GM23248 (cell line): ENCODE data around the gene RGMA. TPM values are rescaled to one million over a fixed set of nuclear protein-coding genes. Genes with fewer than 3 reads are reported as not detected.

Source experiments
- DNase-seq: peaks from one replicate; pipeline ENCODE4 v3.0.0-alpha.2; 2015
- H2AFZ ChIP-seq: fragments of 200-600 bp; sonication (generic); 2 replicates; pipeline ENCODE4 v1.6.1; 2016; ENCODE audit warnings: antibody characterized with exemption
- H3F3A ChIP-seq: fragments of 200-600 bp; sonication (generic); 2 replicates; pipeline ENCODE4 v1.6.1; 2016; ENCODE audit warnings: mild to moderate bottlenecking, antibody characterized with exemption, mixed run types; ENCODE audit not compliant: insufficient read depth
- H3K27ac ChIP-seq: fragments of 200-600 bp; sonication (generic); 2 replicates; pipeline ENCODE4 v1.5.1; 2016; ENCODE audit warnings: mild to moderate bottlenecking
- H3K27me3 ChIP-seq: fragments of 200-600 bp; sonication (generic); replicated peaks from 2 replicates; pipeline ENCODE4 v1.6.1; 2016; ENCODE audit warnings: mild to moderate bottlenecking; ENCODE audit not compliant: insufficient read depth
- H3K36me3 ChIP-seq: fragments of 200-600 bp; sonication (generic); 2 replicates; pipeline ENCODE4 v1.6.1; 2016; ENCODE audit warnings: low read depth, mild to moderate bottlenecking
- H3K4me1 ChIP-seq: fragments of 200-600 bp; sonication (generic); 2 replicates; pipeline ENCODE4 v1.6.1; 2016; ENCODE audit warnings: mild to moderate bottlenecking; ENCODE audit not compliant: insufficient read depth
- H3K4me2 ChIP-seq: fragments of 200-600 bp; sonication (generic); one replicate; pipeline ENCODE4 v1.6.1; 2016; ENCODE audit warnings: mild to moderate bottlenecking; ENCODE audit not compliant: unreplicated experiment
- H3K4me3 ChIP-seq: fragments of 200-600 bp; sonication (generic); 2 replicates; pipeline ENCODE4 v1.5.1; 2016; ENCODE audit warnings: mild to moderate bottlenecking
- H3K79me2 ChIP-seq: fragments of 200-600 bp; sonication (generic); 2 replicates; pipeline ENCODE4 v1.6.1; 2016; ENCODE audit warnings: mild to moderate bottlenecking; ENCODE audit not compliant: insufficient read depth
- H3K9ac ChIP-seq: fragments of 200-600 bp; sonication (generic); 2 replicates; pipeline ENCODE4 v1.6.1; 2016; ENCODE audit warnings: mild to moderate bottlenecking
- H3K9me2 ChIP-seq: fragments of 200-600 bp; sonication (generic); 2 replicates; pipeline ENCODE4 v1.6.1; 2016; ENCODE audit warnings: mixed run types, mild to moderate bottlenecking, moderate library complexity; ENCODE audit not compliant: insufficient read depth
- H3K9me3 ChIP-seq: fragments of 200-600 bp; sonication (generic); one replicate; pipeline ENCODE4 v1.6.1; 2017; ENCODE audit warnings: low read depth
- H4K20me1 ChIP-seq: fragments of 200-600 bp; sonication (generic); 2 replicates; pipeline ENCODE4 v1.6.0; 2016; ENCODE audit not compliant: insufficient read depth
- EZH2 ChIP-seq: fragments of 200-600 bp; sonication (generic); IDR thresholded peaks from 2 replicates; pipeline ENCODE4 v1.6.1; 2018; ENCODE audit warnings: antibody characterized with exemption, mild to moderate bottlenecking; ENCODE audit not compliant: insufficient read depth, poor library complexity, severe bottlenecking
- EZH2phosphoT487 ChIP-seq: fragments of 200-600 bp; sonication (generic); IDR thresholded peaks from 2 replicates; pipeline ENCODE4 v1.6.1; 2018; ENCODE audit warnings: antibody characterized with exemption, moderate library complexity, mild to moderate bottlenecking, low read depth; ENCODE audit not compliant: insufficient read depth
- WGBS, 2 experiments: methylation state at CpG; one replicate each; pipeline ENCODE4 v1.1.6; 2015 to 2017; ENCODE audit warnings: low lambda C conversion rate in 2 of 2, low coverage in 1 of 2; ENCODE audit errors: missing lambda C conversion rate in 2 of 2; 5-methylcytosine and 5-hydroxymethylcytosine counted together
- in situ Hi-C: fragments of 300-500 bp; cut with MboI; formaldehyde crosslinking; loops from 2 replicates; pipeline ENCODE4 v1.15.0; 2020
- polyA plus RNA-seq: library from polyadenylated mRNA; unstranded; fragments of >200 nt; fragmentation: Nextera tagmentation; extraction: Ambion mirVana; gene quantifications from 2 replicates; pipeline ENCODE4 v1.2.1, GENCODE V29; 2016
- total RNA-seq: library from RNA; depleted of rRNA; stranded (reverse); fragments of >200 nt; shearing (Covaris generic); gene quantifications from 2 replicates; pipeline ENCODE4 v1.2.3, GENCODE V29; 2014

The RGMA gene
- total and polyA plus RNA-seq, 2 experiments from 2014 or later, result 0.76 to 0.84 TPM

DNA sequence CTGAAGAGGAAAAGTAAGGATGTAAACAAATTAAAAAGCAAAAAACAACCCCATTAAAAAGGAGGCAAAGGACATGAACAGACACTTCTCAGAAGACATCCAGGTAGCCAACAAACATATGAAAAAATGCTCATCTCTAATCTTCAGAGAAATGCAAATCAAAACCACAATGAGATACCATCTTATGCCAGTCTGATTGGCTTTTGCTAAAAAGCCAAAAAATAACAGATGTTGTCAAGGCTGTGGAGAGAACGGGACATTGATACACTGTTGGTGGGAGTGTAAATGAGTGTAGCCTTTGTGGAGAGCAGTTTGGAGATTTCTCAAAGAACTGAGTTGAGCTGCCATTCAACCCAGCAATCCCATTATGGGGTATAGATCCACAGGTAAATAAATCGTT is 18.6 kb upstream of the RGMA start:
- TF ChIP-seq EZH2 (no peak), EZH2phosphoT487 (no peak)
- no peaks in the 10 kb centered on the region for H3K9me2 ChIP-seq
- H3K4me2 ChIP-seq, result no peak overlapping the region
- H3K4me1 ChIP-seq, result no peaks in the 10 kb centered on the region
- H3K4me3 ChIP-seq, result no peak overlapping the region
- H3K27me3 ChIP-seq, result no peaks in the 10 kb centered on the region
- DNase-seq, result no peak
- no peak overlapping the region for H3K9ac ChIP-seq
- WGBS, 2 experiments, result 52 to 54% methylated on average over 2 of the region's 2 CpGs
- H4K20me1 ChIP-seq, result no peaks in the 10 kb centered on the region
- H3F3A ChIP-seq, result no peaks in the 10 kb centered on the region
- no peaks in the 10 kb centered on the region for H3K9me3 ChIP-seq
- no peak overlapping the region for H3K27ac ChIP-seq
- H2AFZ ChIP-seq, result no peak overlapping the region
- in situ Hi-C loops, result no loop called here
- H3K79me2 ChIP-seq, result no peaks in the 10 kb centered on the region
- H3K36me3 ChIP-seq, result no peaks in the 10 kb centered on the region

DNA sequence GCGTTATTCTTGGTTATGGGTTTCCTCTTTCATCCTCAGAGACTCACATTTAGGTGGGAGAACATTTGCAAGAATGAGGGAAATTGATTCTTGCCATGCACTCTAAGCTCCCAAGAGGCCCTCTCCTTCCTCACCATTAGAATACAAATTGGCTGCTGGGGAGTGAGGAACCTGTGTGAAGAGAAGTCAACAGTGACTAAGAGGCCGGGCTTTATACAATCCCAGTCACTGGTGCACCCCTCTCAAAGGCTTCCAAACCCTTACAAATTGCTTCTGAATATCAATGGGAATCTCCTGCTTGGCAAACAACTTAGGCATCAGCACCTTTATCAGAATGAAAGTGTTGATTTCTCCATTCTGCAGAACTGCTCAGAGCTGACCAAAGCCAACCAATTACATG is 16.5 kb upstream of the RGMA start:
- H3K27ac ChIP-seq, result no peak overlapping the region
- no peak for DNase-seq
- 54 to 63% methylated on average over 2 of the region's 2 CpGs for WGBS, 2 experiments
- H3K27me3 ChIP-seq, result no peaks in the 10 kb centered on the region
- H3K36me3 ChIP-seq, result no peaks in the 10 kb centered on the region
- H3K9ac ChIP-seq, result no peak overlapping the region
- no peaks in the 10 kb centered on the region for H3K9me2 ChIP-seq
- H4K20me1 ChIP-seq, result no peaks in the 10 kb centered on the region
- H3K4me2 ChIP-seq, result no peak overlapping the region
- no peaks in the 10 kb centered on the region for H3F3A ChIP-seq
- TF ChIP-seq EZH2 (no peak), EZH2phosphoT487 (no peak)
- in situ Hi-C loops, result no loop called here
- H3K4me1 ChIP-seq, result no peaks in the 10 kb centered on the region
- H3K79me2 ChIP-seq, result no peaks in the 10 kb centered on the region
- H2AFZ ChIP-seq, result no peak overlapping the region
- H3K4me3 ChIP-seq, result no peak overlapping the region
- H3K9me3 ChIP-seq, result no peaks in the 10 kb centered on the region

DNA sequence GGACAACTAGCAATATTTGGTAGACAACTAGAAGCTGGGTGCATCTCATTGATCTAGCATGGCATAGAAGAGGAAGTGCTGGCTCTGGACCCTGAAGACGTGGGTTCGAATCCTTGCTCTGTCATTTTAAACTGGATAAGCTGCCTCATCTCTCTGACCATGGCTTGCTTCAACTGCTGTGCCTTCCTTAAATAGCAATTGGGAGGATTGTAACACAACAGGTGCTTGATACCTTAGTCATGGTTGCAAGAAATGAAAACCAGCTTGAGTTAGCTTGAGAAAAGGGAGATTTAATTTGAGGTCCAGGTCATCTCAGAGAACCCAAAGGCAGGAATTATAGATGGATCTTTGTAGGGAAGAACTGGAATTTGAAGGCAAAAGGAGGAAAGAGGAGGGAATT is 14.8 kb upstream of the RGMA start:
- TF ChIP-seq EZH2phosphoT487, result no peak
- TF ChIP-seq EZH2, result no peak
- H3K27ac ChIP-seq, result no peak overlapping the region
- WGBS, 2 experiments, result 18 to 20% methylated on average over 2 of the region's 2 CpGs
- H2AFZ ChIP-seq, result no peak overlapping the region
- no peak overlapping the region for H3K9ac ChIP-seq
- no peaks in the 10 kb centered on the region for H3K79me2 ChIP-seq
- no peaks in the 10 kb centered on the region for H4K20me1 ChIP-seq
- DNase-seq, result no peak
- no peak overlapping the region for H3K4me2 ChIP-seq
- H3K4me1 ChIP-seq, result no peaks in the 10 kb centered on the region
- no peaks in the 10 kb centered on the region for H3K36me3 ChIP-seq
- H3K9me3 ChIP-seq, result no peaks in the 10 kb centered on the region
- in situ Hi-C loops, result no loop called here
- no peaks in the 10 kb centered on the region for H3K27me3 ChIP-seq
- H3K9me2 ChIP-seq, result no peaks in the 10 kb centered on the region
- H3F3A ChIP-seq, result no peaks in the 10 kb centered on the region
- no peak overlapping the region for H3K4me3 ChIP-seq

DNA sequence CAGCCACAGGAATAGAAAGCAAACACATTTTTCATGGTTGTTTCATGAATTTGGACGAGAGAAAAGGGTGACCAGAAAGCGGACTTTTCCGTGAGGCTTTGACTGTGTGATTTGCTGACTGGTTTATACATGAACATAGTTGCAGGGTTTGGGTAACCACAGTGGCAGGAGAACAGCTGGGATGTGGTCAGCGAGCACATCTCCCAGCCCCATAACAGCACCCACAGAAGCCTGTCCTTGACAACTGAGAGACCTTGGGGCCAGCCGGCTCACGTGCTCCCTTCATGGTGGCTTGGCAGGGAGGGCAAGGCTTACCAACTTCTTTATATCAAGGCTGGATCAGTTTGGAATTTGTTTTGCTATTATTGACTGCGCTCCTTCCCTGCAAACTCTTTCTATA is 13.2 kb upstream of the RGMA start:
- TF ChIP-seq EZH2phosphoT487 (no peak), EZH2 (no peak)
- H3K27me3 ChIP-seq, result no peaks in the 10 kb centered on the region
- in situ Hi-C loops, result no loop called here

DNA sequence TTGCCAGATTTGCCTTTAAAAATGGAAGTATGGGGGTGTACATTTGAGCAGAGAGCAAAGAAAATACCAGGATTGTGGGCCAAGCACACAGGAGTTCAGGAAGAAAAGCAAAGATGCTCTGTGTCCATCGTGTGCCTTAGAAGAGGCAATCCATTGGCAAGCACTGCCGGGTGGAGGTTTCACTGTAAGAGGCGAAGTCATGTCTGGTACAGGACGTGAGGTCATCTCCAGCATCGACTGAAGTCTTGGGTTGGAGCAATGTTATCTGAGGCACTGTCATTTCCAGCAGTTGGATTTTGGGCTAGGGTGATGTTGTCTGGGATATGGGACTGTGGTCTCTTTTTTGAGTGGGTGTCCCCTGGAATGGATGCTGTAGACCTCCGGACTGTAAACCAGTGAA is 4.8 kb upstream of the RGMA start:
- Histone ChIP-seq H3F3A (no peaks in the 10 kb centered on the region), H3K4me3 (no peak overlapping the region), H3K27ac (no peak overlapping the region), H3K79me2 (no peaks in the 10 kb centered on the region), H2AFZ (no peak overlapping the region), H3K4me2 (no peak overlapping the region), H3K9ac (no peak overlapping the region), H3K9me3 (no peaks in the 10 kb centered on the region), H3K36me3 (no peaks in the 10 kb centered on the region), H4K20me1 (no peaks in the 10 kb centered on the region), H3K27me3 (peaks cover 34% of the 10 kb centered on the region), H3K9me2 (no peaks in the 10 kb centered on the region), H3K4me1 (no peaks in the 10 kb centered on the region)
- TF ChIP-seq EZH2, result no peak
- TF ChIP-seq EZH2phosphoT487, result no peak
- in situ Hi-C loops, result no loop called here
- no peak for DNase-seq
- 45 to 47% methylated on average over 6 of the region's 6 CpGs for WGBS, 2 experiments

More for the DNA sequence above, 13.2 kb upstream of the RGMA start:
- Histone ChIP-seq H2AFZ (no peak overlapping the region), H3K79me2 (no peaks in the 10 kb centered on the region), H3K9me3 (no peaks in the 10 kb centered on the region), H3F3A (no peaks in the 10 kb centered on the region), H4K20me1 (no peaks in the 10 kb centered on the region), H3K4me3 (no peak overlapping the region), H3K9ac (no peak overlapping the region), H3K4me1 (no peaks in the 10 kb centered on the region), H3K9me2 (no peaks in the 10 kb centered on the region), H3K36me3 (no peaks in the 10 kb centered on the region), H3K4me2 (no peak overlapping the region), H3K27ac (no peak overlapping the region)
- no peak for DNase-seq
- WGBS, 2 experiments, result 55 to 61% methylated on average over 7 of the region's 7 CpGs
